ENCODE measurements around the gene GATA2.

GATA2 gene

GRCh38 chr3:128502712-128503111 is 9.7 kb upstream of the GATA2 start:
- no peak for DNase-seq (ENCODE audit: low read depth in 2 of 2)

- no peak for DNase-seq (ENCODE audit: low read depth in 2 of 2)
Measured at GRCh38 chr3:128501431-128501830, 8.4 kb upstream of the GATA2 start.

- no peak for DNase-seq (ENCODE audit: low read depth in 2 of 2)
Measured at GRCh38 chr3:128500556-128500955, 7.6 kb upstream of the GATA2 start.

GRCh38 chr3:128499724-128500275 is 6.8 kb upstream of the GATA2 start:
- no peak for DNase-seq (ENCODE audit: low read depth in 2 of 2)

- no peak for DNase-seq (ENCODE audit: low read depth in 2 of 2)
Measured at GRCh38 chr3:128498901-128499530, 6.0 kb upstream of the GATA2 start.

- DNase-seq (ENCODE audit: low read depth in 2 of 2) = no peak
Measured at GRCh38 chr3:128498127-128498626, 5.2 kb upstream of the GATA2 start.

- DNase-seq (ENCODE audit: low read depth in 2 of 2) = peak; percentile 65 to 67
Measured at GRCh38 chr3:128497305-128498126, 4.5 kb upstream of the GATA2 start.

- no peak for DNase-seq (ENCODE audit: low read depth in 2 of 2)
Measured at GRCh38 chr3:128496602-128497304, 3.8 kb upstream of the GATA2 start.

GRCh38 chr3:128496019-128496601 is 3.1 kb upstream of the GATA2 start:
- no peak for DNase-seq (ENCODE audit: low read depth in 2 of 2)

GRCh38 chr3:128495435-128495970 is 2.5 kb upstream of the GATA2 start:
- no peak for DNase-seq (ENCODE audit: low read depth in 2 of 2)

- DNase-seq (ENCODE audit: low read depth in 2 of 2) = no peak
Measured at GRCh38 chr3:128494367-128494650, 1.3 kb upstream of the GATA2 start.

GRCh38 chr3:128493570-128494366 is 767 bp upstream of the GATA2 start:
- DNase-seq (ENCODE audit: low read depth in 2 of 2) = no peak

GRCh38 chr3:128491941-128492670 is 895 bp downstream of the GATA2 start:
- no peak for DNase-seq (ENCODE audit: low read depth in 2 of 2)

- DNase-seq (ENCODE audit: low read depth in 2 of 2) = no peak
Measured at GRCh38 chr3:128491691-128491940, 1.4 kb downstream of the GATA2 start.

- DNase-seq (ENCODE audit: low read depth in 2 of 2) = no peak
Measured at GRCh38 chr3:128490915-128491690, 1.9 kb downstream of the GATA2 start.

- DNase-seq (ENCODE audit: low read depth in 2 of 2) = no peak
Measured at GRCh38 chr3:128490650-128490914, 2.4 kb downstream of the GATA2 start.

GRCh38 chr3:128489927-128490649 is 2.9 kb downstream of the GATA2 start:
- no peak for DNase-seq (ENCODE audit: low read depth in 2 of 2)

- DNase-seq (ENCODE audit: low read depth in 2 of 2) = no peak
Measured at GRCh38 chr3:128489674-128489926, 3.4 kb downstream of the GATA2 start.

- DNase-seq (ENCODE audit: low read depth in 2 of 2) = no peak
Measured at GRCh38 chr3:128488991-128489673, 3.9 kb downstream of the GATA2 start.
